HCT116 (cell line): ENCODE data around the gene RNF121. TPM values are rescaled to one million over a fixed set of nuclear protein-coding genes. Genes with fewer than 3 reads are reported as not detected.
A peak's percentile ranks its signal among the peaks of the same experiment; 100 is the strongest.

ENCODE experiments used
- ATAC-seq: fragments of 200-7000 bp; cut with Tn5 transposase; 2 replicates; pipeline ENCODE4 v1.9.1; 2020; ENCODE audit warnings: mild to moderate bottlenecking, moderate library complexity
- BruUV-seq: library from RNA; stranded (reverse); fragments of 400-500 nt; replicated peaks from 2 replicates; lab custom pipeline; 2021; lab: Mats Ljungman, UMichigan
- CTCF ChIA-PET: fragments of 300-600 bp; sonication (Branson Sonifier 250); formaldehyde crosslinking; loops from one replicate; lab custom pipeline; 2021; ENCODE audit warnings: antibody characterized with exemption; lab: Charles Lee
- POLR2A ChIA-PET: fragments of 300-600, 350-600 bp; sonication (Branson Sonifier 250); formaldehyde crosslinking; loops from one replicate; lab custom pipeline; 2021; ENCODE audit warnings: antibody characterized with exemption; lab: Charles Lee
- RAD21 ChIA-PET, 2 experiments: fragments of 300-600 bp; sonication (Branson Sonifier 250); formaldehyde crosslinking; loops; one replicate each; lab custom pipeline; 2023; ENCODE audit warnings: low total read pairs in 2 of 2; ENCODE audit not compliant: uncharacterized antibody in 2 of 2, unreplicated experiment in 2 of 2, low non-redundant PET in 1 of 2; lab: Charles Lee
- DNase-seq: peaks from one replicate; pipeline ENCODE4 v3.0.0-alpha.2; 2010; ENCODE audit warnings: low read depth, low spot score
- H2AFZ ChIP-seq: fragments of 200-600 bp; shearing (Covaris generic), sonication (generic); 2 replicates; pipeline ENCODE4 v1.6.1; 2017; ENCODE audit warnings: low read depth, mixed run types, mixed read lengths, antibody characterized with exemption, low read length; ENCODE audit not compliant: poor library complexity, severe bottlenecking
- H3K27ac ChIP-seq: 2 replicates; pipeline ENCODE4 v1.5.1; 2012; ENCODE audit warnings: low read depth, low read length
- H3K27me3 ChIP-seq: fragments of 200-600 bp; sonication (generic); 2 replicates; pipeline ENCODE4 v1.6.1; 2016; ENCODE audit warnings: mixed run types, low read length, mixed read lengths; ENCODE audit not compliant: insufficient read depth
- H3K36me3 ChIP-seq, 2 experiments: fragments of 200-500 bp in 1 of 2; fragments of 200-600 bp in 1 of 2; sonication (Bioruptor generic) in 1 of 2; sonication (generic) in 1 of 2; 2 replicates each; pipeline versions ENCODE4 v1.5.1 to v1.6.1; 2014 to 2016; ENCODE audit warnings: low read length in 2 of 2, inconsistent platforms in 1 of 2, mixed read lengths in 1 of 2, mixed run types in 1 of 2; ENCODE audit not compliant: insufficient read depth in 2 of 2, control insufficient read depth in 1 of 2
- H3K4me1 ChIP-seq, 2 experiments: fragments of 200-600 bp in 1 of 2; sonication (generic) in 1 of 2; 2 replicates each; pipeline versions ENCODE4 v1.5.1 to v1.6.1; 2012 to 2017; ENCODE audit warnings: low read length in 2 of 2, inconsistent platforms in 1 of 2, mild to moderate bottlenecking in 1 of 2, mixed read lengths in 1 of 2, mixed run types in 1 of 2, moderate library complexity in 1 of 2; ENCODE audit not compliant: insufficient read depth in 2 of 2, control insufficient read depth in 1 of 2
- H3K4me2 ChIP-seq: fragments of 200-600 bp; sonication (generic); 2 replicates; pipeline ENCODE4 v1.6.1; 2017; ENCODE audit warnings: mixed run types, low read length, mixed read lengths
- H3K4me3 ChIP-seq, 2 experiments: fragments of 200-600 bp in 1 of 2; sonication (generic) in 1 of 2; replicated peaks in 1 of 2; 2 replicates each; pipeline ENCODE4 v1.5.1; 2011 to 2016; ENCODE audit warnings: low read length in 2 of 2, control low read depth in 1 of 2, low read depth in 1 of 2, mild to moderate bottlenecking in 1 of 2, mixed read lengths in 1 of 2, mixed run types in 1 of 2
- H3K79me2 ChIP-seq: fragments of 200-600 bp; sonication (generic); 2 replicates; pipeline ENCODE4 v1.6.1; 2017; ENCODE audit warnings: mild to moderate bottlenecking, mixed run types, low read length, moderate library complexity, mixed read lengths; ENCODE audit not compliant: insufficient read depth
- H3K9ac ChIP-seq: fragments of 200-600 bp; sonication (generic); 2 replicates; pipeline ENCODE4 v1.6.1; 2016; ENCODE audit warnings: low read length, mixed read lengths
- H3K9me2 ChIP-seq: fragments of 200-600 bp; sonication (generic), shearing (Covaris generic); 2 replicates; pipeline ENCODE4 v1.6.1; 2017; ENCODE audit warnings: mixed run types, mild to moderate bottlenecking, moderate library complexity; ENCODE audit not compliant: insufficient read depth
- H3K9me3 ChIP-seq, 2 experiments: fragments of 200-500 bp in 1 of 2; fragments of 200-600 bp in 1 of 2; sonication (Bioruptor generic) in 1 of 2; sonication (generic) in 1 of 2; 2 replicates each; pipeline ENCODE4 v1.6.1; 2014 to 2017; ENCODE audit warnings: low read length in 2 of 2, mixed read lengths in 2 of 2, inconsistent platforms in 1 of 2, low read depth in 1 of 2, mild to moderate bottlenecking in 1 of 2, mixed run types in 1 of 2, moderate library complexity in 1 of 2; ENCODE audit not compliant: control insufficient read depth in 1 of 2, insufficient read depth in 1 of 2
- H4K20me1 ChIP-seq: fragments of 200-600 bp; sonication (generic), shearing (Covaris generic); 2 replicates; pipeline ENCODE4 v1.6.1; 2017; ENCODE audit warnings: mixed run types, mild to moderate bottlenecking, moderate library complexity; ENCODE audit not compliant: insufficient read depth
- CBX3 ChIP-seq: IDR thresholded peaks from 2 replicates; pipeline ENCODE4 v1.6.1; 2012; ENCODE audit warnings: low read depth
- CEBPB ChIP-seq: IDR thresholded peaks from 2 replicates; pipeline ENCODE4 v1.6.1; 2012; ENCODE audit warnings: low read depth
- EGR1 ChIP-seq: IDR thresholded peaks from 2 replicates; pipeline ENCODE4 v1.6.1; 2012; ENCODE audit warnings: low read depth
- ELF1 ChIP-seq: IDR thresholded peaks from 2 replicates; pipeline ENCODE4 v1.6.1; 2012; ENCODE audit warnings: low read depth, borderline replicate concordance
- EZH2 ChIP-seq: fragments of 200-600 bp; sonication (generic); IDR thresholded peaks from 2 replicates; pipeline ENCODE4 v1.6.1; 2017; ENCODE audit warnings: antibody characterized with exemption, mixed run types
- JUND ChIP-seq: IDR thresholded peaks from 2 replicates; pipeline ENCODE4 v1.6.1; 2012
- RAD21 ChIP-seq: IDR thresholded peaks from 2 replicates; pipeline ENCODE4 v1.6.1; 2012; ENCODE audit warnings: low read depth, mild to moderate bottlenecking
- YY1 ChIP-seq: IDR thresholded peaks from 2 replicates; pipeline ENCODE4 v1.6.1; 2011; ENCODE audit warnings: low read length, low read depth, moderate library complexity, mild to moderate bottlenecking; ENCODE audit not compliant: insufficient replicate concordance; ENCODE audit errors: extremely low read depth
- ZNF274 ChIP-seq: fragments of 200-500 bp; sonication (Bioruptor generic); IDR thresholded peaks from 2 replicates; pipeline ENCODE4 v1.6.1; 2014; ENCODE audit warnings: mild to moderate bottlenecking, low read depth, low read length, inconsistent platforms
- intact Hi-C: fragments of 100-400 bp; cut with micrococcal nuclease; formaldehyde crosslinking; loops from 2 replicates; pipeline ENCODE4 v1.10.0; 2022
- total RNA-seq: library from RNA; stranded (reverse); gene quantifications from one replicate; pipeline ENCODE4 v1.2.1, GENCODE V29; 2021; ENCODE audit not compliant: unreplicated experiment
- TF ChIP-seq, protein P1 (sequence below): IDR thresholded peaks from 2 replicates; pipeline ENCODE4 v1.6.1; 2011; ENCODE audit warnings: mild to moderate bottlenecking, low read length, moderate library complexity; ENCODE audit not compliant: insufficient replicate concordance; ENCODE audit errors: extremely low read depth
- TF ChIP-seq, protein P2 (sequence below), 3 experiments: fragments of 200-600 bp in 1 of 3; sonication (generic) in 1 of 3; IDR thresholded peaks in 2 of 3; conservative IDR thresholded peaks in 1 of 3; 2 replicates each; pipeline ENCODE4 v1.5.1; 2012 to 2017; ENCODE audit warnings: low read depth in 2 of 3, low read length in 2 of 3, antibody characterized with exemption in 1 of 3, borderline replicate concordance in 1 of 3, control low read depth in 1 of 3, mild to moderate bottlenecking in 1 of 3, mixed read lengths in 1 of 3, mixed run types in 1 of 3, moderate library complexity in 1 of 3; ENCODE audit not compliant: insufficient read depth in 1 of 3

The RNF121 gene
- total RNA-seq, 1 experiment from 2014 or later: 24.5 TPM

GRCh38 chr11:71947498-71947897 is 18.7 kb downstream of the RNF121 start (continued):
- TF ChIP-seq CEBPB: peak; percentile 68

GRCh38 chr11:71948314-71949027 is 19.6 kb downstream of the RNF121 start:
- ATAC-seq (no peak), DNase-seq (no peak)
- Histone ChIP-seq H3K4me1 (peaks cover 4 to 9% of the 10 kb centered on the region in 2 experiments; a peak in 3 of 4 replicates), H3K36me3 (no peaks in the 10 kb centered on the region; a peak in 1 of 4 replicates), H3K9me2 (no peaks in the 10 kb centered on the region), H3K9ac (no peak overlapping the region), H3K9me3 (no peaks in the 10 kb centered on the region), H3K27me3 (no peaks in the 10 kb centered on the region), H3K4me2 (no peak overlapping the region), H4K20me1 (no peaks in the 10 kb centered on the region; the same call in 1 of the 2 replicates), H2AFZ (no peak overlapping the region), H3K4me3 (no peak overlapping the region), H3K79me2 (peaks cover 70% of the 10 kb centered on the region), H3K27ac (no peak overlapping the region)
- intact Hi-C loops: no loop called here
- no TSS peak for BruUV-seq
- POLR2A ChIA-PET: no interaction called here
- TF ChIP-seq, protein P1, sequence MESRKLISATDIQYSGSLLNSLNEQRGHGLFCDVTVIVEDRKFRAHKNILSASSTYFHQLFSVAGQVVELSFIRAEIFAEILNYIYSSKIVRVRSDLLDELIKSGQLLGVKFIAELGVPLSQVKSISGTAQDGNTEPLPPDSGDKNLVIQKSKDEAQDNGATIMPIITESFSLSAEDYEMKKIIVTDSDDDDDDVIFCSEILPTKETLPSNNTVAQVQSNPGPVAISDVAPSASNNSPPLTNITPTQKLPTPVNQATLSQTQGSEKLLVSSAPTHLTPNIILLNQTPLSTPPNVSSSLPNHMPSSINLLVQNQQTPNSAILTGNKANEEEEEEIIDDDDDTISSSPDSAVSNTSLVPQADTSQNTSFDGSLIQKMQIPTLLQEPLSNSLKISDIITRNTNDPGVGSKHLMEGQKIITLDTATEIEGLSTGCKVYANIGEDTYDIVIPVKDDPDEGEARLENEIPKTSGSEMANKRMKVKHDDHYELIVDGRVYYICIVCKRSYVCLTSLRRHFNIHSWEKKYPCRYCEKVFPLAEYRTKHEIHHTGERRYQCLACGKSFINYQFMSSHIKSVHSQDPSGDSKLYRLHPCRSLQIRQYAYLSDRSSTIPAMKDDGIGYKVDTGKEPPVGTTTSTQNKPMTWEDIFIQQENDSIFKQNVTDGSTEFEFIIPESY: no peak
- TF ChIP-seq ELF1 (no peak), YY1 (no peak), ZNF274 (no peak), JUND (no peak), CBX3 (no peak), EZH2 (no peak), CEBPB (no peak), EGR1 (no peak), RAD21 (no peak)
- TF ChIP-seq, protein P2, sequence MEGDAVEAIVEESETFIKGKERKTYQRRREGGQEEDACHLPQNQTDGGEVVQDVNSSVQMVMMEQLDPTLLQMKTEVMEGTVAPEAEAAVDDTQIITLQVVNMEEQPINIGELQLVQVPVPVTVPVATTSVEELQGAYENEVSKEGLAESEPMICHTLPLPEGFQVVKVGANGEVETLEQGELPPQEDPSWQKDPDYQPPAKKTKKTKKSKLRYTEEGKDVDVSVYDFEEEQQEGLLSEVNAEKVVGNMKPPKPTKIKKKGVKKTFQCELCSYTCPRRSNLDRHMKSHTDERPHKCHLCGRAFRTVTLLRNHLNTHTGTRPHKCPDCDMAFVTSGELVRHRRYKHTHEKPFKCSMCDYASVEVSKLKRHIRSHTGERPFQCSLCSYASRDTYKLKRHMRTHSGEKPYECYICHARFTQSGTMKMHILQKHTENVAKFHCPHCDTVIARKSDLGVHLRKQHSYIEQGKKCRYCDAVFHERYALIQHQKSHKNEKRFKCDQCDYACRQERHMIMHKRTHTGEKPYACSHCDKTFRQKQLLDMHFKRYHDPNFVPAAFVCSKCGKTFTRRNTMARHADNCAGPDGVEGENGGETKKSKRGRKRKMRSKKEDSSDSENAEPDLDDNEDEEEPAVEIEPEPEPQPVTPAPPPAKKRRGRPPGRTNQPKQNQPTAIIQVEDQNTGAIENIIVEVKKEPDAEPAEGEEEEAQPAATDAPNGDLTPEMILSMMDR (IDR thresholded peaks at IDR 0.05 in 2 of 3, conservative IDR thresholded peaks at IDR 0.05 in 1 of 3; ENCODE audit: borderline replicate concordance in 1 of 3, insufficient read depth in 1 of 3, low read depth in 2 of 3, low read length in 2 of 3): no peak
- CTCF ChIA-PET: interaction anchor here (0.6 kb wide), 1 partner anchor 498 kb away, joined by 3 read pairs; no protein-coding TSS in a partner anchor
- RAD21 ChIA-PET: interaction anchor here in 1 of 2 experiments (0.6 kb wide), 1 partner anchor 16 kb away, joined by 3 read pairs; no protein-coding TSS in a partner anchor
